Measurements from ENCODE around the gene GPRIN2.

DNA sequence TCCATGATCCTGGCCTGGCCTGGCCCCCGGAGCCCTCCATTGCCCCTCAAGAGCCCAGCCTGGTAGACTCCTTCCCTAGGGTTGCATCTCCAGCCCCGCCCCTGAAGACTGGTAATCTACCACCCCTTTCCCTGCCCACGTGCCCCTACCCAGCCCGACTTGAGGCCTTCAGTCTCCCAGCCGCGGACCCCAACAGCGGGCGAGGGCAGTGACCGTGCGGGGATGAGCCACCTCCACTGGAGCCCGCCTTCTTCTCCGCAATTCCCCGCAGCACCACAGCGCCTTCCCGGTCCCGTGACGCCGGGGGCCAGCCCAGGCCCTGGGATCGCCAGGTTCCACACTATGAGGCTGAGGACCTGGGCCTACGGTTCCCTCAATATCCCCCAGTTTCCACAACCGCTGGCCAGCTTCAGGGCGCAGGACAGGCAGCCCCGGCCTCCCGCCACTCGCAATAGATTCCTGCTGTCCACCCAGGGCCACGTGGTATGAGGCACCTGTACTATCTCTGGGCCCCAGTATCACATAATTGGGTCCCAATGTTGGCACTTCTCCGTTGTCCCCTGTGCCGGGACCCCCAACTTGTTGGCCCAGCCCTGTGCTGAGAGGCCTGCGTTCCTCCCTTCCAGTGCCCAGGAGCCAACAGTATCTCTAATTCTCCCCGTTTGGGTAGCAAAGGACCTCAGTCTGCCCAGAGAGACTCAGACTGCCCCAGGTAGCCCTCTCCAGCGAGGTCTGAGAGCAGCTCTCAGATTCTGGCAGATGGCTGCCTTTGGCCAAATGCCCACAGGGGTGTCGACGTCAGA lies 1.1 kb upstream of the GPRIN2 start:
- TF ChIP-seq POLR2A (IDR thresholded peaks at IDR 0.05; ENCODE audit: low read depth, low read length) (no peak), TAF1 (IDR thresholded peaks at IDR 0.05; ENCODE audit: borderline replicate concordance, low read depth, low read length) (no peak), POLR2AphosphoS5 (IDR thresholded peaks at IDR 0.05; ENCODE audit: low read depth, low read length) (no peak)
